Measurements from ENCODE around the gene ARHGEF6. TPM values are rescaled to one million over a fixed set of nuclear protein-coding genes. Genes with fewer than 3 reads are reported as not detected.

ARHGEF6 gene
- total RNA-seq, 1 donor from 2014 or later: 1.6 TPM

GRCh38 chrX:136710325-136710951 lies 70.3 kb downstream of the ARHGEF6 start:
- Histone ChIP-seq H3K27me3 (ENCODE audit: control insufficient read depth, insufficient read depth, low read length) (no peaks in the 10 kb centered on the region), H3K36me3 (ENCODE audit: control insufficient read depth, insufficient read depth, low read length) (no peaks in the 10 kb centered on the region), H3K4me3 (ENCODE audit: low read depth, low read length) (no peak overlapping the region)
- TF ChIP-seq, protein P1, sequence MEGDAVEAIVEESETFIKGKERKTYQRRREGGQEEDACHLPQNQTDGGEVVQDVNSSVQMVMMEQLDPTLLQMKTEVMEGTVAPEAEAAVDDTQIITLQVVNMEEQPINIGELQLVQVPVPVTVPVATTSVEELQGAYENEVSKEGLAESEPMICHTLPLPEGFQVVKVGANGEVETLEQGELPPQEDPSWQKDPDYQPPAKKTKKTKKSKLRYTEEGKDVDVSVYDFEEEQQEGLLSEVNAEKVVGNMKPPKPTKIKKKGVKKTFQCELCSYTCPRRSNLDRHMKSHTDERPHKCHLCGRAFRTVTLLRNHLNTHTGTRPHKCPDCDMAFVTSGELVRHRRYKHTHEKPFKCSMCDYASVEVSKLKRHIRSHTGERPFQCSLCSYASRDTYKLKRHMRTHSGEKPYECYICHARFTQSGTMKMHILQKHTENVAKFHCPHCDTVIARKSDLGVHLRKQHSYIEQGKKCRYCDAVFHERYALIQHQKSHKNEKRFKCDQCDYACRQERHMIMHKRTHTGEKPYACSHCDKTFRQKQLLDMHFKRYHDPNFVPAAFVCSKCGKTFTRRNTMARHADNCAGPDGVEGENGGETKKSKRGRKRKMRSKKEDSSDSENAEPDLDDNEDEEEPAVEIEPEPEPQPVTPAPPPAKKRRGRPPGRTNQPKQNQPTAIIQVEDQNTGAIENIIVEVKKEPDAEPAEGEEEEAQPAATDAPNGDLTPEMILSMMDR (IDR thresholded peaks at IDR 0.05; ENCODE audit: insufficient read depth, low read length, poor library complexity, severe bottlenecking): no peak
- no peak for DNase-seq (ENCODE audit: low read depth)

GRCh38 chrX:136708348-136708747 lies 72.4 kb downstream of the ARHGEF6 start:
- TF ChIP-seq, protein P1 (IDR thresholded peaks at IDR 0.05; ENCODE audit: insufficient read depth, low read length, poor library complexity, severe bottlenecking): peak; percentile 44

DNA sequence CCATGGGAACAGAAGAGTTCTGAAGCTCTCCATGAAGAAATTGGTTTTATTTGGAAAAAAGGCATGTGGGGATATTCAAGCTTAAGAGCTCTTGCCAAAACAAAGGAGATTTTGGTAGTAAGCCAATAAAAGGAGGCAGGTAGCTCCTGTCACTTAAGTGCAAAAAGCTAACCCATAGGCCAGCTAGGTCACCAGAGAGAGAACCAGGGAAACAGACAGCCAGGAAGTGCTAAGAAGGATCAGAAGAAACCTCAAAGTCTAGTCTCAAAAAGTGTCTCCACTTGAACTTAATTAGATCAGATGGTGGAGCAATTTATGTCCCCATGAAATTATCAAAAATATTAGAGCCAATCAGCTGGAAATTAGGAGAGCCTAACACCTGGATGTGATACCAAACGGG lies 83.6 kb downstream of the ARHGEF6 start:
- no peak for DNase-seq (ENCODE audit: low read depth)
- TF ChIP-seq, protein P1 (IDR thresholded peaks at IDR 0.05; ENCODE audit: insufficient read depth, low read length, poor library complexity, severe bottlenecking): no peak
- Histone ChIP-seq H3K36me3 (ENCODE audit: control insufficient read depth, insufficient read depth, low read length) (no peaks in the 10 kb centered on the region), H3K27me3 (ENCODE audit: control insufficient read depth, insufficient read depth, low read length) (no peaks in the 10 kb centered on the region), H3K4me3 (ENCODE audit: low read depth, low read length) (no peak overlapping the region)

More at GRCh38 chrX:136708348-136708747, 72.4 kb downstream of the ARHGEF6 start:
- no peak for DNase-seq (ENCODE audit: low read depth)
- H3K4me3 ChIP-seq (ENCODE audit: low read depth, low read length): no peak overlapping the region
- no peaks in the 10 kb centered on the region for H3K27me3 ChIP-seq (ENCODE audit: control insufficient read depth, insufficient read depth, low read length)
- H3K36me3 ChIP-seq (ENCODE audit: control insufficient read depth, insufficient read depth, low read length): no peaks in the 10 kb centered on the region

- TF ChIP-seq, protein P1 (IDR thresholded peaks at IDR 0.05; ENCODE audit: insufficient read depth, low read length, poor library complexity, severe bottlenecking): peak; percentile 60
- H3K4me3 ChIP-seq (ENCODE audit: low read depth, low read length): no peak overlapping the region
- no peaks in the 10 kb centered on the region for H3K36me3 ChIP-seq (ENCODE audit: control insufficient read depth, insufficient read depth, low read length)
- DNase-seq (ENCODE audit: low read depth): no peak
- no peaks in the 10 kb centered on the region for H3K27me3 ChIP-seq (ENCODE audit: control insufficient read depth, insufficient read depth, low read length)
Measured at GRCh38 chrX:136694431-136695087, 86.2 kb downstream of the ARHGEF6 start.

DNA sequence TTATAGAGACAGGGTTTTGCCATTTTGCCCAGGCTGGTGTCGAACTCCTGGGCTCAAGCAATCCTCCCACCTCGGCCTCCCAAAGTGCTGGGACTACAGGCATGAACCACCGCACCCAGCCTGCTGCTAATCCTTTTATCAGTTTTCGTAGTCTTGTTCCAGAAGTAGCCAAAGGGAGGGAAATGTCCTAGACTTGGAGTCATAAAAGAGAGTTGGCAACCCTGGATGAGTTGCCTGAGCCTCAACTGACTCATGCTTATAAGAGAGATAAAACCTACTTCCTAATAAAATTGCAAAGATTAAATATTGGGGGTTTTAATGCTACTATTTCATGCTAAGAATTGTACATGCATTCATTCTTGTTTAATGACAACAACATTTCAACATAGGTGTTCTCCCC lies 88.5 kb downstream of the ARHGEF6 start:
- no peak overlapping the region for H3K4me3 ChIP-seq (ENCODE audit: low read depth, low read length)
- H3K27me3 ChIP-seq (ENCODE audit: control insufficient read depth, insufficient read depth, low read length): no peaks in the 10 kb centered on the region
- no peaks in the 10 kb centered on the region for H3K36me3 ChIP-seq (ENCODE audit: control insufficient read depth, insufficient read depth, low read length)
- DNase-seq (ENCODE audit: low read depth): no peak
- TF ChIP-seq, protein P1 (IDR thresholded peaks at IDR 0.05; ENCODE audit: insufficient read depth, low read length, poor library complexity, severe bottlenecking): no peak
